Keratinocyte (primary cell): Measurements from ENCODE around the gene CNN3. TPM values are rescaled to one million over a fixed set of nuclear protein-coding genes. Genes with fewer than 3 reads are reported as not detected.
A peak's percentile ranks its signal among the peaks of the same experiment; 100 is the strongest.

ENCODE experiments used
- DNase-seq: peaks from one replicate; pipeline ENCODE4 v3.0.0-alpha.2; 2011; ENCODE audit warnings: low read depth, missing footprints, low spot score
- FAIRE-seq: peaks from 2 replicates; lab custom pipeline; 2011; peaks lifted over from hg19 to GRCh38; lab: Jason Lieb, UNC
- H2AFZ ChIP-seq: 2 replicates; pipeline ENCODE4 v1.6.0; 2012; ENCODE audit warnings: low read length, control low read depth, inconsistent platforms; ENCODE audit not compliant: control insufficient read depth
- H3K27ac ChIP-seq: 2 replicates; pipeline ENCODE4 v1.5.1; 2011; ENCODE audit warnings: low read length; ENCODE audit not compliant: control insufficient read depth, insufficient read depth
- H3K27me3 ChIP-seq: 3 replicates; pipeline ENCODE4 v1.6.0; 2011; ENCODE audit warnings: low read length; ENCODE audit not compliant: control insufficient read depth, insufficient read depth; ENCODE audit errors: extremely low read depth
- H3K36me3 ChIP-seq, 2 experiments: 2 replicates in 1 of 2; 3 replicates in 1 of 2; pipeline ENCODE4 v1.5.1; 2011; ENCODE audit warnings: low read length in 2 of 2, mild to moderate bottlenecking in 1 of 2; ENCODE audit not compliant: control insufficient read depth in 2 of 2, insufficient read depth in 2 of 2; ENCODE audit errors: extremely low read depth in 1 of 2
- H3K4me1 ChIP-seq: 3 replicates; pipeline ENCODE4 v1.5.1; 2011; ENCODE audit warnings: low read length; ENCODE audit not compliant: control insufficient read depth, insufficient read depth; ENCODE audit errors: extremely low read depth
- H3K4me2 ChIP-seq: 3 replicates; pipeline ENCODE4 v1.6.0; 2011; ENCODE audit warnings: low read depth, low read length; ENCODE audit not compliant: control insufficient read depth, insufficient read depth; ENCODE audit errors: extremely low read depth
- H3K4me3 ChIP-seq, 3 experiments: fragments of 200-600 bp in 1 of 3; sonication (generic) in 1 of 3; 2 replicates in 2 of 3; 3 replicates in 1 of 3; pipeline ENCODE4 v1.5.1; 2011 to 2016; ENCODE audit warnings: low read length in 3 of 3, mild to moderate bottlenecking in 3 of 3, control low read depth in 2 of 3, inconsistent platforms in 1 of 3, low read depth in 1 of 3, mixed read lengths in 1 of 3, mixed run types in 1 of 3, moderate library complexity in 1 of 3; ENCODE audit not compliant: control insufficient read depth in 2 of 3, insufficient read depth in 2 of 3; ENCODE audit errors: extremely low read depth in 1 of 3
- H3K79me2 ChIP-seq: 2 replicates; pipeline ENCODE4 v1.6.0; 2012; ENCODE audit warnings: low read length; ENCODE audit not compliant: control insufficient read depth, insufficient read depth
- H3K9ac ChIP-seq: 3 replicates; pipeline ENCODE4 v1.6.0; 2011; ENCODE audit warnings: low read length; ENCODE audit not compliant: control insufficient read depth, insufficient read depth; ENCODE audit errors: extremely low read depth
- H3K9me1 ChIP-seq: 3 replicates; pipeline ENCODE4 v1.6.0; 2011; ENCODE audit warnings: low read length; ENCODE audit not compliant: control insufficient read depth, insufficient read depth; ENCODE audit errors: extremely low read depth
- H3K9me3 ChIP-seq: 2 replicates; pipeline ENCODE4 v1.5.1; 2012; ENCODE audit warnings: low read depth, low read length; ENCODE audit not compliant: control insufficient read depth
- H4K20me1 ChIP-seq: 3 replicates; pipeline ENCODE4 v1.6.0; 2011; ENCODE audit warnings: low read length; ENCODE audit not compliant: control insufficient read depth, insufficient read depth; ENCODE audit errors: extremely low read depth
- CTCF ChIP-seq, 3 experiments: IDR thresholded peaks in 1 of 3; conservative IDR thresholded peaks in 1 of 3; optimal IDR thresholded peaks in 1 of 3; 2 replicates in 2 of 3; 3 replicates in 1 of 3; pipeline versions ENCODE3 to v1.5.1; 2011; ENCODE audit warnings: low read length in 3 of 3, mild to moderate bottlenecking in 3 of 3, moderate library complexity in 2 of 3, control low read depth in 1 of 3, inconsistent platforms in 1 of 3; ENCODE audit not compliant: insufficient read depth in 2 of 3; ENCODE audit errors: extremely low read depth in 1 of 3
- EZH2 ChIP-seq: IDR thresholded peaks from one replicate; pipeline ENCODE4 v1.6.1; 2012; ENCODE audit warnings: inconsistent platforms, mild to moderate bottlenecking, low read length, moderate library complexity
- dilution Hi-C: fragments of 300-500 bp; cut with MboI; formaldehyde crosslinking; loops from one replicate; pipeline ENCODE4 v1.7.0; 2020; ENCODE audit warnings: low sequenced_read_pairs; ENCODE audit not compliant: extremely low pct_ligation_motif_present
- polyA plus RNA-seq, 5 experiments: library from polyadenylated mRNA; depleted of rRNA in 3 of 5; stranded (reverse) in 3 of 5; stranded (forward) in 1 of 5; unstranded in 1 of 5; fragments of >200 nt; gene quantifications; 1 replicate in 1 of 5; 2 replicates in 3 of 5; 3 replicates in 1 of 5; pipeline versions ENCODE4 v1.2.1 to v1.2.3, GENCODE V29; 2011 to 2012; ENCODE audit warnings: missing spikeins in 2 of 5, low read depth in 1 of 5, low replicate concordance in 1 of 5

The CNN3 gene
- polyA plus RNA-seq, 1 donor (not counting 4 experiments of a cell fraction or from before 2014, with no cell fraction given): 119 TPM

GRCh38 chr1:94963864-94964263 is 37.0 kb upstream of the CNN3 start:
- FAIRE-seq: no peak
- dilution Hi-C loops: no loop called here
- no peaks in the 10 kb centered on the region for H4K20me1 ChIP-seq
- no peak overlapping the region for H2AFZ ChIP-seq
- DNase-seq: no peak
- H3K4me2 ChIP-seq: no peak overlapping the region
- H3K4me1 ChIP-seq: no peaks in the 10 kb centered on the region
- TF ChIP-seq CTCF (optimal IDR thresholded peaks at IDR 0.05 in 1 of 3, IDR thresholded peaks at IDR 0.05 in 1 of 3, conservative IDR thresholded peaks at IDR 0.05 in 1 of 3; ENCODE audit: extremely low read depth in 1 of 3, insufficient read depth in 2 of 3, low read length in 3 of 3): no peak
- TF ChIP-seq EZH2: no peak
- H3K9me3 ChIP-seq: no peaks in the 10 kb centered on the region
- H3K9me1 ChIP-seq: no peaks in the 10 kb centered on the region
- no peaks in the 10 kb centered on the region for H3K79me2 ChIP-seq
- H3K4me3 ChIP-seq: no peak overlapping the region
- no peak overlapping the region for H3K27ac ChIP-seq
- H3K36me3 ChIP-seq: no peaks in the 10 kb centered on the region
- no peaks in the 10 kb centered on the region for H3K27me3 ChIP-seq
- no peak overlapping the region for H3K9ac ChIP-seq

GRCh38 chr1:94962409-94963265 is 35.7 kb upstream of the CNN3 start:
- Histone ChIP-seq H3K27me3 (no peaks in the 10 kb centered on the region), H3K4me2 (no peak overlapping the region), H3K4me1 (no peaks in the 10 kb centered on the region), H3K36me3 (no peaks in the 10 kb centered on the region), H3K9ac (no peak overlapping the region), H3K27ac (no peak overlapping the region), H3K4me3 (no peak overlapping the region), H3K9me1 (no peaks in the 10 kb centered on the region), H4K20me1 (no peaks in the 10 kb centered on the region), H2AFZ (peak overlapping the region; percentile 58), H3K9me3 (no peaks in the 10 kb centered on the region), H3K79me2 (no peaks in the 10 kb centered on the region)
- TF ChIP-seq EZH2: no peak
- no peak for TF ChIP-seq CTCF (optimal IDR thresholded peaks at IDR 0.05 in 1 of 3, IDR thresholded peaks at IDR 0.05 in 1 of 3, conservative IDR thresholded peaks at IDR 0.05 in 1 of 3; ENCODE audit: extremely low read depth in 1 of 3, insufficient read depth in 2 of 3, low read length in 3 of 3)
- dilution Hi-C loops: no loop called here
- FAIRE-seq (no peak), DNase-seq (no peak)
